Measurements from ENCODE around the gene MGAT5.
A peak's percentile ranks its signal among the peaks of the same experiment; 100 is the strongest.

MGAT5 gene

GRCh38 chr2:134381141-134381540, 127.3 kb downstream of the MGAT5 start:
- DNase-seq (ENCODE audit: low read depth, low spot score) = no peak
- no peak overlapping the region for H3K27ac ChIP-seq

GRCh38 chr2:134384131-134384530, 130.3 kb downstream of the MGAT5 start:
- DNase-seq (ENCODE audit: low read depth, low spot score) = no peak
- peak overlapping the region; percentile 29 for H3K27ac ChIP-seq

- H3K27ac ChIP-seq = no peak overlapping the region
- DNase-seq (ENCODE audit: low read depth, low spot score) = no peak
Measured at GRCh38 chr2:134385195-134385594, 131.3 kb downstream of the MGAT5 start.

GRCh38 chr2:134386310-134386709, 132.4 kb downstream of the MGAT5 start:
- no peak for DNase-seq (ENCODE audit: low read depth, low spot score)
- no peak overlapping the region for H3K27ac ChIP-seq

GRCh38 chr2:134389381-134389780, 135.5 kb downstream of the MGAT5 start:
- no peak for DNase-seq (ENCODE audit: low read depth, low spot score)
- no peak overlapping the region for H3K27ac ChIP-seq

- DNase-seq (ENCODE audit: low read depth, low spot score) = peak; percentile 63
- peak overlapping the region; percentile 69 for H3K27ac ChIP-seq
Measured at GRCh38 chr2:134391751-134392160, 137.9 kb downstream of the MGAT5 start.

GRCh38 chr2:134392442-134393074, 138.7 kb downstream of the MGAT5 start:
- H3K27ac ChIP-seq = peak overlapping the region; percentile 69
- no peak for DNase-seq (ENCODE audit: low read depth, low spot score)

- no peak for DNase-seq (ENCODE audit: low read depth, low spot score)
- no peak overlapping the region for H3K27ac ChIP-seq
Measured at GRCh38 chr2:134393075-134393461, 139.2 kb downstream of the MGAT5 start.

- H3K27ac ChIP-seq = no peak overlapping the region
- DNase-seq (ENCODE audit: low read depth, low spot score) = no peak
Measured at GRCh38 chr2:134395779-134396178, 141.9 kb downstream of the MGAT5 start.

GRCh38 chr2:134396493-134396892, 142.6 kb downstream of the MGAT5 start:
- H3K27ac ChIP-seq = peak overlapping the region; percentile 85
- no peak for DNase-seq (ENCODE audit: low read depth, low spot score)

GRCh38 chr2:134397146-134397896, 143.4 kb downstream of the MGAT5 start:
- peak overlapping the region; percentile 85 for H3K27ac ChIP-seq
- DNase-seq (ENCODE audit: low read depth, low spot score) = no peak

GRCh38 chr2:134398300-134398699, 144.4 kb downstream of the MGAT5 start:
- H3K27ac ChIP-seq = peak overlapping the region; percentile 85
- DNase-seq (ENCODE audit: low read depth, low spot score) = no peak

GRCh38 chr2:134399096-134399495, 145.2 kb downstream of the MGAT5 start:
- no peak for DNase-seq (ENCODE audit: low read depth, low spot score)
- peak overlapping the region; percentile 85 for H3K27ac ChIP-seq

GRCh38 chr2:134401081-134401497, 147.2 kb downstream of the MGAT5 start:
- DNase-seq (ENCODE audit: low read depth, low spot score) = no peak
- no peak overlapping the region for H3K27ac ChIP-seq

GRCh38 chr2:134401789-134402188, 147.9 kb downstream of the MGAT5 start:
- no peak overlapping the region for H3K27ac ChIP-seq
- DNase-seq (ENCODE audit: low read depth, low spot score) = no peak

- no peak for DNase-seq (ENCODE audit: low read depth, low spot score)
- no peak overlapping the region for H3K27ac ChIP-seq
Measured at GRCh38 chr2:134402410-134402809, 148.5 kb downstream of the MGAT5 start.

- peak; percentile 63 for DNase-seq (ENCODE audit: low read depth, low spot score)
- peak overlapping the region; percentile 94 for H3K27ac ChIP-seq
Measured at GRCh38 chr2:134405611-134406081, 151.8 kb downstream of the MGAT5 start.

- H3K27ac ChIP-seq = peak overlapping the region; percentile 94
Measured at GRCh38 chr2:134406311-134406710, 152.4 kb downstream of the MGAT5 start.

GRCh38 chr2:134406736-134407135, 152.9 kb downstream of the MGAT5 start:
- DNase-seq (ENCODE audit: low read depth, low spot score) = no peak
- peak overlapping the region; percentile 94 for H3K27ac ChIP-seq

More at GRCh38 chr2:134406311-134406710, 152.4 kb downstream of the MGAT5 start:
- peak; percentile 88 for DNase-seq (ENCODE audit: low read depth, low spot score)

GRCh38 chr2:134407154-134407890, 153.4 kb downstream of the MGAT5 start:
- peak; percentile 57 for DNase-seq (ENCODE audit: low read depth, low spot score)
- H3K27ac ChIP-seq = peak overlapping the region; percentile 94

GRCh38 chr2:134408386-134408785, 154.5 kb downstream of the MGAT5 start:
- no peak for DNase-seq (ENCODE audit: low read depth, low spot score)
- H3K27ac ChIP-seq = peak overlapping the region; percentile 94
